Measurements from ENCODE around the gene DMKN. TPM values are rescaled to one million over a fixed set of nuclear protein-coding genes. Genes with fewer than 3 reads are reported as not detected.

Gene DMKN
- total and polyA plus RNA-seq, 12 donors, result 2.0 to 32.2 (median 8.0) TPM

DNA sequence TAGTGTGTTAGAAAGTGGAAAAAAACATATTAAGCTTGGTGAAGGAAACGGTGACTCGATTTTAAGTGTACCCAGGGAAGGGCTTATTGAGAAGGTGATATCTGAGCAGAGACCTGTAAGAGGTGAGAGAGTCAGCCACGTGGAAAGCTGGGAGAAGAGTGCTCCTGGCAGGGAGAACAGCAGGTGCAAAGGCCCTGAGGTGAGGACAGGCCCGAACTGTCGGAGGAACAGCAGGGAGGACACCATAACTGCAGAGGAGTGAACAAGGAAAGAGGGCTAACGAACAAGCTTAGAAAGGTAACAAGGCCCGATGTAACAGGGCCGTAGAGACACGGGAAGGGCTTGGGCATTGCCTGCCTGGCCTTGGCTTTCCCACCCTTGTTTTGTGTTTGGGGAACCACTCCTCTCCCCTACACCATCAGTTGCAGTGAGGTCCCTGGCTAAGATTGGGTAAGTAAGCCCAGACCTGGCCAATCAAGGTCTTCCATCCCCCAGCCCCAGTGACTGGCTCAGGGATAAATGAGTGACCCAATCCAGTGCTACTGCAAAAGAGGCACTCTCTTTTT is 42.7 kb upstream of the DMKN start:
- no peak overlapping the region for H3K4me3 ChIP-seq
- H3K9me3 ChIP-seq, result no peaks in the 10 kb centered on the region
- TF ChIP-seq CTCF (IDR thresholded peaks at IDR 0.05), result no peak
- DNase-seq (no peak), ATAC-seq (no peak)
- peaks cover 2 to 9% (median 7%) of the 10 kb centered on the region in 9 donors for H3K4me1 ChIP-seq
- no peak overlapping the region for H3K27ac ChIP-seq
- 87 to 88% methylated on average over 9 of the region's 9 CpGs for WGBS, 2 donors
- intact Hi-C loops (cut with DNase I), result loop anchor here in 1 of 10 donors (10.0 kb wide), 1 partner anchor 159 kb away; the partner anchor contains the start of gene KMT2B
- H3K27me3 ChIP-seq, result peaks cover 6 to 49% (median 46%) of the 10 kb centered on the region in 7 donors
- H3K36me3 ChIP-seq, result no peaks in the 10 kb centered on the region

GRCh38 chr19:35555301-35556005 is 42.0 kb upstream of the DMKN start:
- DNase-seq (no peak), ATAC-seq (no peak)
- H3K9me3 ChIP-seq, result no peaks in the 10 kb centered on the region
- intact Hi-C loops (cut with DNase I), result loop anchor here in 1 of 10 donors (10.0 kb wide), 1 partner anchor 159 kb away; the partner anchor contains the start of gene KMT2B
- no peak overlapping the region for H3K4me3 ChIP-seq
- H3K36me3 ChIP-seq, result no peaks in the 10 kb centered on the region
- peak in 1 of 9 donors; percentile 9 for TF ChIP-seq CTCF (IDR thresholded peaks at IDR 0.05)
- H3K4me1 ChIP-seq, result peaks cover 2 to 9% (median 7%) of the 10 kb centered on the region in 9 donors
- peaks cover 6 to 43% (median 39%) of the 10 kb centered on the region in 7 donors for H3K27me3 ChIP-seq
- WGBS, 2 donors, result 67 to 68% methylated on average over 30 of the region's 30 CpGs
- no peak overlapping the region for H3K27ac ChIP-seq

GRCh38 chr19:35554076-35554475 is 40.6 kb upstream of the DMKN start:
- intact Hi-C loops (cut with DNase I), result loop anchor here in 2 of 10 donors (5.0 to 10.0 kb wide), 3 partner anchors 58 to 163 kb away; partner anchors contain the start of genes KMT2B (in 2 of the 2) and HAUS5 (in 1 of the 2)
- no peak overlapping the region for H3K27ac ChIP-seq
- ATAC-seq, result no peak
- WGBS, 2 donors, result 68 to 69% methylated on average over 5 of the region's 5 CpGs
- DNase-seq, result no peak
- peaks cover 6 to 30% (median 25%) of the 10 kb centered on the region in 7 donors for H3K27me3 ChIP-seq
- H3K4me3 ChIP-seq, result no peak overlapping the region
- no peak for TF ChIP-seq CTCF (IDR thresholded peaks at IDR 0.05)
- no peaks in the 10 kb centered on the region for H3K36me3 ChIP-seq
- H3K9me3 ChIP-seq, result no peaks in the 10 kb centered on the region
- H3K4me1 ChIP-seq, result peaks cover 2 to 9% (median 7%) of the 10 kb centered on the region in 9 donors

GRCh38 chr19:35553385-35554000 is 40.0 kb upstream of the DMKN start:
- intact Hi-C loops (cut with DNase I), result loop anchor here in 2 of 10 donors (5.0 to 10.0 kb wide), 3 partner anchors 59 to 164 kb away; partner anchors contain the start of genes KMT2B (in 2 of the 2) and HAUS5 (in 1 of the 2)
- no peak for TF ChIP-seq CTCF (IDR thresholded peaks at IDR 0.05)
- Histone ChIP-seq H3K27me3 (peaks cover 2 to 24% (median 19%) of the 10 kb centered on the region in 7 donors), H3K4me3 (no peak overlapping the region), H3K9me3 (no peaks in the 10 kb centered on the region), H3K4me1 (peaks cover 2 to 8% (median 7%) of the 10 kb centered on the region in 9 donors), H3K27ac (no peak overlapping the region), H3K36me3 (peaks cover 0 to under 1% (median 0%) of the 10 kb centered on the region in 9 donors)
- no peak for ATAC-seq
- no peak for DNase-seq
- 72 to 73% methylated on average over 14 of the region's 14 CpGs for WGBS, 2 donors

All from heart right ventricle (tissue), 16 donors.